Measurements from ENCODE around the gene SAP30. TPM values are rescaled to one million over a fixed set of nuclear protein-coding genes. Genes with fewer than 3 reads are reported as not detected.

The SAP30 gene
- total and polyA plus RNA-seq, 2 experiments from 2014 or later, result 42.0 to 66.1 TPM

GRCh38 chr4:173343832-173344397, 26.8 kb upstream of the SAP30 start:
- no peak for DNase-seq (ENCODE audit: low read depth in 1 of 2, low spot score in 1 of 2)
- no peak for TF ChIP-seq CTCF (IDR thresholded peaks at IDR 0.05; ENCODE audit: low read depth, low read length)
- no peaks in the 10 kb centered on the region for H3K27me3 ChIP-seq
- H3K27ac ChIP-seq, result peak overlapping the region; percentile 19
- H3K9me3 ChIP-seq (ENCODE audit: low read depth), result no peaks in the 10 kb centered on the region
- no peaks in the 10 kb centered on the region for H3K36me3 ChIP-seq
- no peak overlapping the region for H3K4me3 ChIP-seq
- H3K4me1 ChIP-seq (ENCODE audit: low read depth), result peaks cover 23% of the 10 kb centered on the region

- Histone ChIP-seq H3K4me3 (no peak overlapping the region), H3K27ac (no peak overlapping the region), H3K4me1 (ENCODE audit: low read depth) (peaks cover 23% of the 10 kb centered on the region), H3K36me3 (no peaks in the 10 kb centered on the region), H3K9me3 (ENCODE audit: low read depth) (no peaks in the 10 kb centered on the region), H3K27me3 (no peaks in the 10 kb centered on the region)
- TF ChIP-seq CTCF (IDR thresholded peaks at IDR 0.05; ENCODE audit: low read depth, low read length), result no peak
- no peak for DNase-seq (ENCODE audit: low read depth in 1 of 2, low spot score in 1 of 2)
Measured at GRCh38 chr4:173345648-173346047, 25.1 kb upstream of the SAP30 start.

GRCh38 chr4:173346074-173346473, 24.7 kb upstream of the SAP30 start:
- Histone ChIP-seq H3K4me3 (no peak overlapping the region), H3K27me3 (no peaks in the 10 kb centered on the region), H3K4me1 (ENCODE audit: low read depth) (peaks cover 23% of the 10 kb centered on the region), H3K9me3 (ENCODE audit: low read depth) (no peaks in the 10 kb centered on the region), H3K27ac (no peak overlapping the region), H3K36me3 (no peaks in the 10 kb centered on the region)
- DNase-seq (ENCODE audit: low read depth in 1 of 2, low spot score in 1 of 2), result peak in 1 of 2 donors; percentile 26
- TF ChIP-seq CTCF (IDR thresholded peaks at IDR 0.05; ENCODE audit: low read depth, low read length), result no peak

- Histone ChIP-seq H3K4me1 (ENCODE audit: low read depth) (peaks cover 23% of the 10 kb centered on the region), H3K36me3 (no peaks in the 10 kb centered on the region), H3K9me3 (ENCODE audit: low read depth) (no peaks in the 10 kb centered on the region), H3K27ac (no peak overlapping the region), H3K4me3 (no peak overlapping the region), H3K27me3 (no peaks in the 10 kb centered on the region)
- DNase-seq (ENCODE audit: low read depth in 1 of 2, low spot score in 1 of 2), result no peak
- no peak for TF ChIP-seq CTCF (IDR thresholded peaks at IDR 0.05; ENCODE audit: low read depth, low read length)
Measured at GRCh38 chr4:173347467-173347866, 23.3 kb upstream of the SAP30 start.

GRCh38 chr4:173357939-173358338, 12.8 kb upstream of the SAP30 start:
- no peak for TF ChIP-seq CTCF (IDR thresholded peaks at IDR 0.05; ENCODE audit: low read depth, low read length)
- Histone ChIP-seq H3K27ac (no peak overlapping the region), H3K9me3 (ENCODE audit: low read depth) (no peaks in the 10 kb centered on the region), H3K4me3 (no peak overlapping the region), H3K27me3 (no peaks in the 10 kb centered on the region), H3K36me3 (no peaks in the 10 kb centered on the region), H3K4me1 (ENCODE audit: low read depth) (no peaks in the 10 kb centered on the region)
- no peak for DNase-seq (ENCODE audit: low read depth in 1 of 2, low spot score in 1 of 2)

All from cardiac muscle cell (in vitro differentiated cells and primary cell).